ENCODE measurements around the gene GAB4.
"Not testable (repeated sequence)": the region's sequence is repeated elsewhere in the genome, so short reads cannot be mapped to it uniquely, and the experiment has no call there.

GAB4 gene

GRCh38 chr22:17007852-17008731 lies at the start of gene GAB4:
Gene GAB4, minus strand, starts transcription at chr22:17008222. Its CDS starts 108 bp downstream, at chr22:17008114.
- DNase-seq: no peak

GRCh38 chr22:17056807-17057206 lies 48.8 kb upstream of the GAB4 start:
- no peak for DNase-seq

- DNase-seq: no peak
These were observed 48.0 kb upstream of the GAB4 start for GRCh38 chr22:17056058-17056457.

GRCh38 chr22:17047656-17048055 lies 39.6 kb upstream of the GAB4 start:
- no peak for DNase-seq

- DNase-seq: no peak
These were observed 38.7 kb upstream of the GAB4 start for GRCh38 chr22:17046566-17047348.

GRCh38 chr22:17043521-17043920 lies 35.5 kb upstream of the GAB4 start:
- no peak for DNase-seq

- DNase-seq: not testable (repeated sequence)
These were observed 29.1 kb upstream of the GAB4 start for GRCh38 chr22:17036842-17037711.

GRCh38 chr22:17035976-17036841 lies 28.2 kb upstream of the GAB4 start:
- peak in 1 of 2 donors; percentile 2 for DNase-seq

- DNase-seq: no peak
These were observed 27.2 kb upstream of the GAB4 start for GRCh38 chr22:17035246-17035645.

GRCh38 chr22:17034532-17034931 lies 26.5 kb upstream of the GAB4 start:
- DNase-seq: not testable (repeated sequence)

- DNase-seq: not testable (repeated sequence)
These were observed 24.3 kb upstream of the GAB4 start for GRCh38 chr22:17032277-17032676.

GRCh38 chr22:17024380-17024779 lies 16.4 kb upstream of the GAB4 start:
- DNase-seq: not testable (repeated sequence)

GRCh38 chr22:17015552-17015951 lies 7.5 kb upstream of the GAB4 start:
- DNase-seq: not testable (repeated sequence)

- DNase-seq: not testable (repeated sequence)
These were observed 6.0 kb upstream of the GAB4 start for GRCh38 chr22:17014101-17014440.

GRCh38 chr22:17013396-17014100 lies 5.5 kb upstream of the GAB4 start:
- no peak for DNase-seq

GRCh38 chr22:17012267-17012666 lies 4.2 kb upstream of the GAB4 start:
- DNase-seq: no peak

- DNase-seq: no peak
These were observed 1.7 kb upstream of the GAB4 start for GRCh38 chr22:17009640-17010291.

- no peak for DNase-seq
These were observed 765 bp downstream of the GAB4 start for GRCh38 chr22:17007257-17007656.

GRCh38 chr22:16989915-16990314 lies 18.1 kb downstream of the GAB4 start:
- DNase-seq: no peak

GRCh38 chr22:16988257-16988656 lies 19.8 kb downstream of the GAB4 start:
- no peak for DNase-seq

- no peak for DNase-seq
These were observed 20.2 kb downstream of the GAB4 start for GRCh38 chr22:16987822-16988221.
